Measurements from ENCODE around the gene SHISAL1. TPM values are rescaled to one million over a fixed set of nuclear protein-coding genes. Genes with fewer than 3 reads are reported as not detected.
A peak's percentile ranks its signal among the peaks of the same experiment; 100 is the strongest.
"Not testable (repeated sequence)": the region's sequence is repeated elsewhere in the genome, so short reads cannot be mapped to it uniquely, and the experiment has no call there.

The SHISAL1 gene
- total and polyA plus RNA-seq, 2 experiments from 2014 or later: 0.58 to 2.2 TPM

DNA sequence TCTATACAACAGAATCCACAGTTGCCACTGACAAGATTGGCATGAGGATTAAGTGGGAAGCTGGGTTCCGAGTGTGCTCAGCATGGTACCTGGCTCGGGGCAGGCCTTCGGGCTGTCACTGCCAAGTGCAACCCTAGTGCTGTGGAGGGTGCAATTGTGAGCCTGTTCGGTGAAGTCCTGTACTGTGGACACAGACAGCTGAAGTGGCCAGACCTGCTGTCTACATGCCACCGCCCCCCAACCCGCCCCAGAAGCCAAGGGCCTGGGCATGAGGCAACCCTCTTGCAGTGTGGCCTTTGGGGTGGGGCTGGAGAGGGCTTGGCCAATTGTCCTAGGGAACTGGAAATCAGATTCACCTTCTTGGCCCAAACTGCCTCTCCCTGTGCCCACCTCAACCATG is 15.6 kb upstream of the SHISAL1 start:
- no peaks in the 10 kb centered on the region for H3K9me3 ChIP-seq (ENCODE audit: low read depth)
- DNase-seq: no peak
- in situ Hi-C loops (cut with MboI): no loop called here
- H3K27ac ChIP-seq: no peak overlapping the region
- no peaks in the 10 kb centered on the region for H3K9me2 ChIP-seq (ENCODE audit: insufficient read depth)
- no peak overlapping the region for H3K4me3 ChIP-seq
- no peaks in the 10 kb centered on the region for H3F3A ChIP-seq (ENCODE audit: insufficient read depth)
- H4K20me1 ChIP-seq (ENCODE audit: insufficient read depth): no peaks in the 10 kb centered on the region
- H3K79me2 ChIP-seq (ENCODE audit: insufficient read depth): no peaks in the 10 kb centered on the region
- peaks cover 9% of the 10 kb centered on the region; the same call in 1 of the 2 replicates for H3K27me3 ChIP-seq (replicated peaks; ENCODE audit: insufficient read depth)
- H3K9ac ChIP-seq: no peak overlapping the region
- H2AFZ ChIP-seq: no peak overlapping the region
- WGBS, 2 experiments (ENCODE audit: low coverage in 1 of 2, low lambda C conversion rate in 2 of 2, missing lambda C conversion rate in 2 of 2): 93 to 97% methylated on average over 6 of the region's 6 CpGs
- TF ChIP-seq EZH2phosphoT487 (IDR thresholded peaks at IDR 0.05; ENCODE audit: insufficient read depth, low read depth) (no peak), EZH2 (IDR thresholded peaks at IDR 0.05; ENCODE audit: insufficient read depth, poor library complexity, severe bottlenecking) (no peak)
- no peak overlapping the region for H3K4me2 ChIP-seq (ENCODE audit: unreplicated experiment)
- no peaks in the 10 kb centered on the region for H3K36me3 ChIP-seq (ENCODE audit: low read depth)
- H3K4me1 ChIP-seq (ENCODE audit: insufficient read depth): peaks cover 6% of the 10 kb centered on the region

DNA sequence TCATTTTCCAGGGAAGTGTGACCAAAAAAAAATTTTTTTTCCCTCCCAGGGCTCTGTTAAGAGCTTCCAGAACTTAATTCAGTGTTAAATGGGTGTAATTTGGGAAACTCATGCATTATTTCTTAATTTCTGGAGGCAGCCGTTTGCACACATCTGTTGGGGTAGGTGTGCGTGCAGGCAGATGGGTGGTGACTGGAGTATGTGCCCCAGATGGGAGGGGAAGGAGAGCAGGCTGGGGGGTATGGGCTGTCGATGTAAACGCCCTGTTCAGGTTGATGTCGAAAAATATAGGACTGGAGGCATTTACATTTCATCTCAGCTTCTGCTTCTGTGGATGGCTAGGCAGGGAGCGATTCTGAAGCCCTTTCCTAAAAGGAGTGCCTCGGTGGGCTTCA is 13.7 kb upstream of the SHISAL1 start:
- Histone ChIP-seq H3K9me2 (ENCODE audit: insufficient read depth) (no peaks in the 10 kb centered on the region), H4K20me1 (ENCODE audit: insufficient read depth) (no peaks in the 10 kb centered on the region), H3K9ac (peak overlapping the region; percentile 90), H3K79me2 (ENCODE audit: insufficient read depth) (no peaks in the 10 kb centered on the region), H3K27ac (peak overlapping the region; percentile 66), H3K36me3 (ENCODE audit: low read depth) (no peaks in the 10 kb centered on the region), H3K27me3 (replicated peaks; ENCODE audit: insufficient read depth) (no peaks in the 10 kb centered on the region; the same call in 1 of the 2 replicates), H3K4me1 (ENCODE audit: insufficient read depth) (peaks cover 6% of the 10 kb centered on the region), H3K4me3 (peak overlapping the region; percentile 96), H3K9me3 (ENCODE audit: low read depth) (no peaks in the 10 kb centered on the region), H3F3A (ENCODE audit: insufficient read depth) (no peaks in the 10 kb centered on the region), H2AFZ (peak overlapping the region; percentile 96), H3K4me2 (ENCODE audit: unreplicated experiment) (peak overlapping the region; percentile 96)
- peak; percentile 56 for DNase-seq
- in situ Hi-C loops (cut with MboI): no loop called here
- TF ChIP-seq EZH2 (IDR thresholded peaks at IDR 0.05; ENCODE audit: insufficient read depth, poor library complexity, severe bottlenecking): no peak
- no peak for TF ChIP-seq EZH2phosphoT487 (IDR thresholded peaks at IDR 0.05; ENCODE audit: insufficient read depth, low read depth)
- WGBS, 2 experiments (ENCODE audit: low coverage in 1 of 2, low lambda C conversion rate in 2 of 2, missing lambda C conversion rate in 2 of 2): 18 to 22% methylated on average over 6 to 7 of the region's 7 CpGs

GRCh38 chr22:44325718-44326490 is 13.2 kb upstream of the SHISAL1 start:
- Histone ChIP-seq H3K4me2 (ENCODE audit: unreplicated experiment) (peak overlapping the region; percentile 96), H3K36me3 (ENCODE audit: low read depth) (no peaks in the 10 kb centered on the region), H3K9me2 (ENCODE audit: insufficient read depth) (no peaks in the 10 kb centered on the region), H3K4me3 (peak overlapping the region; percentile 96), H2AFZ (peak overlapping the region; percentile 96), H4K20me1 (ENCODE audit: insufficient read depth) (no peaks in the 10 kb centered on the region), H3K4me1 (ENCODE audit: insufficient read depth) (peaks cover 6% of the 10 kb centered on the region), H3K9me3 (ENCODE audit: low read depth) (no peaks in the 10 kb centered on the region), H3K79me2 (ENCODE audit: insufficient read depth) (no peaks in the 10 kb centered on the region), H3K27me3 (replicated peaks; ENCODE audit: insufficient read depth) (no peaks in the 10 kb centered on the region; the same call in 1 of the 2 replicates), H3K9ac (peak overlapping the region; percentile 90), H3K27ac (peak overlapping the region; percentile 66), H3F3A (ENCODE audit: insufficient read depth) (no peaks in the 10 kb centered on the region)
- in situ Hi-C loops (cut with MboI): no loop called here
- no peak for TF ChIP-seq EZH2phosphoT487 (IDR thresholded peaks at IDR 0.05; ENCODE audit: insufficient read depth, low read depth)
- no peak for TF ChIP-seq EZH2 (IDR thresholded peaks at IDR 0.05; ENCODE audit: insufficient read depth, poor library complexity, severe bottlenecking)
- 18% methylated on average over 25 of the region's 25 CpGs for WGBS, 2 experiments (ENCODE audit: low coverage in 1 of 2, low lambda C conversion rate in 2 of 2, missing lambda C conversion rate in 2 of 2)
- DNase-seq: peak; percentile 79

GRCh38 chr22:44323140-44323790 is 10.5 kb upstream of the SHISAL1 start:
- H2AFZ ChIP-seq; H4K20me1 ChIP-seq (ENCODE audit: insufficient read depth); H3K79me2 ChIP-seq (ENCODE audit: insufficient read depth); in situ Hi-C loops (cut with MboI); H3K4me3 ChIP-seq; H3K4me2 ChIP-seq (ENCODE audit: unreplicated experiment); H3K27ac ChIP-seq; H3K36me3 ChIP-seq (ENCODE audit: low read depth); H3K9me2 ChIP-seq (ENCODE audit: insufficient read depth); H3K27me3 ChIP-seq (replicated peaks; ENCODE audit: insufficient read depth); H3F3A ChIP-seq (ENCODE audit: insufficient read depth); H3K4me1 ChIP-seq (ENCODE audit: insufficient read depth); H3K9me3 ChIP-seq (ENCODE audit: low read depth); H3K9ac ChIP-seq; DNase-seq: not testable (repeated sequence)
- WGBS, 2 experiments (ENCODE audit: low coverage in 1 of 2, low lambda C conversion rate in 2 of 2, missing lambda C conversion rate in 2 of 2): 100% methylated on average over 1 of the region's 1 CpG
